MCF 10A (cell line): ENCODE measurements around the gene MAST2. TPM values are rescaled to one million over a fixed set of nuclear protein-coding genes. Genes with fewer than 3 reads are reported as not detected.

Experiments
- BruUV-seq: library from RNA; stranded (reverse); fragments of 400-500 nt; replicated peaks from 2 replicates; lab custom pipeline; 2021; lab: Mats Ljungman, UMichigan
- CTCF ChIA-PET: fragments of 300-600 bp; sonication (Branson Sonifier 250); formaldehyde crosslinking; extraction: SDS; loops from one replicate; lab custom pipeline; 2021; ENCODE audit warnings: antibody characterized with exemption, inconsistent platforms; lab: Yijun Ruan, JAX
- POLR2A ChIA-PET: fragments of 300-600, 350-650 bp; sonication (Branson Sonifier 250); formaldehyde crosslinking; extraction: SDS; loops from one replicate; lab custom pipeline; 2020; ENCODE audit warnings: antibody characterized with exemption, inconsistent platforms; lab: Yijun Ruan, JAX
- DNase-seq: peaks from one replicate; pipeline ENCODE4 v3.0.0-alpha.2; 2018; ENCODE audit not compliant: unreplicated experiment
- H3K27ac Mint-ChIP-seq: one replicate; pipeline ENCODE4 v1.8.0; 2022; ENCODE audit warnings: mild to moderate bottlenecking, low read depth, mixed read lengths; ENCODE audit not compliant: unreplicated experiment
- H3K27me3 Mint-ChIP-seq: one replicate; pipeline ENCODE4 v1.8.0; 2022; ENCODE audit warnings: mixed read lengths; ENCODE audit not compliant: insufficient read depth, unreplicated experiment
- H3K36me3 Mint-ChIP-seq: one replicate; pipeline ENCODE4 v1.8.0; 2022; ENCODE audit warnings: mild to moderate bottlenecking, moderate library complexity, mixed read lengths; ENCODE audit not compliant: insufficient read depth, unreplicated experiment
- H3K4me1 Mint-ChIP-seq: one replicate; pipeline ENCODE4 v1.8.0; 2022; ENCODE audit warnings: mixed read lengths; ENCODE audit not compliant: insufficient read depth, unreplicated experiment
- H3K4me3 Mint-ChIP-seq: one replicate; pipeline ENCODE4 v1.8.0; 2022; ENCODE audit warnings: mild to moderate bottlenecking, moderate library complexity, mixed read lengths; ENCODE audit not compliant: unreplicated experiment
- H3K9me3 Mint-ChIP-seq: one replicate; pipeline ENCODE4 v1.8.0; 2022; ENCODE audit warnings: mixed read lengths; ENCODE audit not compliant: unreplicated experiment
- intact Hi-C: fragments of 100-400 bp; cut with micrococcal nuclease; formaldehyde crosslinking; loops from 2 replicates; pipeline ENCODE4 v1.14.1; 2022
- total RNA-seq: library from RNA; stranded (reverse); gene quantifications from 2 replicates; pipeline ENCODE4 v1.2.3, GENCODE V29; 2022
- TF ChIP-seq, protein P1 (sequence below): fragments of 200-600 bp; IDR thresholded peaks from one replicate; pipeline ENCODE4 v1.8.0; 2022; ENCODE audit warnings: antibody characterized with exemption, mild to moderate bottlenecking; ENCODE audit not compliant: unreplicated experiment

The MAST2 gene
- total RNA-seq, 1 experiment from 2014 or later, result 33.3 TPM

DNA sequence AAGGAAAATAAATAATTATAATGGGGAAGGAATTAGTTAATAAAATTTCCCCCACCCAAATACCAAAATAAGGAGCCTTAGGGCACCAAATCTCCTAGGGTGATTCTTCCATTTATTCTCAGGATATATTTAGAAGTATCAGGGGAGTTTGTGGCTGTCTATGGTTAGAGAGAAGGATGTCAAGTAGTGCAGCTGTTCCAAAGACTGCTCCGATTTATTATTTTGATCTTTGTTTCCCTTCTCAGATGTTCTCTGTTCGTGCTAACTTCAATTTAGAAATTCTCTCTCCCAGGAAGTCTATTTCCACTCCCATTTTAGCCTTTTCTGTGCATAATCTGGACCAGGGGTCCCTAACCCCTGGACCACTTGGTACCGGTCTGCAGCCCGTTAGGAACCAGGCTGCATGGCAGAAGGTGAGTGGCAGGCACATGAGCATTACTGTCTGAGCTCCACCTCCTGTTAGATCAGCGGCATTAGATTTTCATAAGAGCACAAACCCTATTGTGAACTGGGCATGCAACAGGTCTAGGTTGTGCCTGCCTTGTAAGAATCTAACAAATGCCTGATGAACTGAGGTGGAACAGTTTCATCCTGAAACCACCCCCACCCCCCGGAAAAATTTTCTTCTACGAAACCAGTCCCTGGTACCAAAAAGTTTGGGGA is 9.3 kb upstream of the MAST2 start:
- no peak for DNase-seq
- no peaks in the 10 kb centered on the region for H3K36me3 Mint-ChIP-seq
- POLR2A ChIA-PET, result interaction anchor here (0.6 to 1.4 kb wide), 2 partner anchors 10 to 273 kb away, joined by 3 read pairs; no protein-coding TSS in a partner anchor
- H3K27me3 Mint-ChIP-seq, result no peaks in the 10 kb centered on the region
- no peak overlapping the region for H3K4me3 Mint-ChIP-seq
- H3K27ac Mint-ChIP-seq, result no peak overlapping the region
- no peaks in the 10 kb centered on the region for H3K4me1 Mint-ChIP-seq
- CTCF ChIA-PET, result no interaction called here
- no peaks in the 10 kb centered on the region for H3K9me3 Mint-ChIP-seq
- TF ChIP-seq, protein P1, sequence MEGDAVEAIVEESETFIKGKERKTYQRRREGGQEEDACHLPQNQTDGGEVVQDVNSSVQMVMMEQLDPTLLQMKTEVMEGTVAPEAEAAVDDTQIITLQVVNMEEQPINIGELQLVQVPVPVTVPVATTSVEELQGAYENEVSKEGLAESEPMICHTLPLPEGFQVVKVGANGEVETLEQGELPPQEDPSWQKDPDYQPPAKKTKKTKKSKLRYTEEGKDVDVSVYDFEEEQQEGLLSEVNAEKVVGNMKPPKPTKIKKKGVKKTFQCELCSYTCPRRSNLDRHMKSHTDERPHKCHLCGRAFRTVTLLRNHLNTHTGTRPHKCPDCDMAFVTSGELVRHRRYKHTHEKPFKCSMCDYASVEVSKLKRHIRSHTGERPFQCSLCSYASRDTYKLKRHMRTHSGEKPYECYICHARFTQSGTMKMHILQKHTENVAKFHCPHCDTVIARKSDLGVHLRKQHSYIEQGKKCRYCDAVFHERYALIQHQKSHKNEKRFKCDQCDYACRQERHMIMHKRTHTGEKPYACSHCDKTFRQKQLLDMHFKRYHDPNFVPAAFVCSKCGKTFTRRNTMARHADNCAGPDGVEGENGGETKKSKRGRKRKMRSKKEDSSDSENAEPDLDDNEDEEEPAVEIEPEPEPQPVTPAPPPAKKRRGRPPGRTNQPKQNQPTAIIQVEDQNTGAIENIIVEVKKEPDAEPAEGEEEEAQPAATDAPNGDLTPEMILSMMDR, result no peak
- no TSS peak for BruUV-seq
- intact Hi-C loops, result no loop called here

DNA sequence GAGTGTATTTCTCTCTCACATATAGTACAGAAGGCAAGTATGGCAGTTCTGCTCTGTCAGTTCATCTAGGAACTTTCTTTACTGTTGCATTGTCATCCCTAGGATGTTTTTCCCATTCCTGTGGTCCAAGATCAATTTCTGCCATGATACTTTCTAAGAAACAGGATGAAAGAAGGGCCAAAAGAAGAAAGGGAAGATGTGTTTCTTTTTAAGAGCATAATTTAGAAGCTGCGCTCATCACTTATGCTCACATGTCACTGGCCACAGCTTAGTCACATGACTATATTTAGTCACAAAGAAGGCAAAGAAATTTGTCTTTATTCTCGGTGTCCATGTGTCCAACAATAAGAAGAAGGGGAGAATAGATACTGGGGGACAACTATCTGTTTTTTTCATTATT is 7.0 kb upstream of the MAST2 start:
- Mint-ChIP-seq H3K4me1 (no peaks in the 10 kb centered on the region), H3K4me3 (no peak overlapping the region), H3K9me3 (no peaks in the 10 kb centered on the region), H3K36me3 (no peaks in the 10 kb centered on the region), H3K27me3 (no peaks in the 10 kb centered on the region), H3K27ac (no peak overlapping the region)
- no TSS peak for BruUV-seq
- ChIA-PET POLR2A (no interaction called here), CTCF (no interaction called here)
- TF ChIP-seq, protein P1, result no peak
- intact Hi-C loops, result no loop called here
- DNase-seq, result no peak

DNA sequence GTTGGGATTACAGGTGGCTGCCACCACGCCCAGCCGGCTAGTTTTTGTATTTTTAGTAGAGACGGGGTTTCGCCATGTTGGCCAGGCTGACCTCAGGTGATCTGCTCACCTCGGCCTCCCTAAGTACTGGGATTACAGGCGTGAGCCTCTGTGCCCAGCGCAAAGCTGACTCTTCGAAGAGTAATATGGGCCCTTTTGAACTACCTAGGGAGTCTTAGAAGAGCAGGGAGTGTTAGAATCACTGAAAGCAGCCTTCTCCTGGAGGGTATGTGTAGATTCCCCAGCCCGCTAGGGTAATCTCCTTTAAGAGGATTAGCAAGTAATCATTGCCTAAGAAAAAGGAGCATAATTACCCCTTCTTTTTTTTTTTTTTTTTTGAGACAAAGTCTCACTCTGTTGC is 6.5 kb upstream of the MAST2 start:
- intact Hi-C loops, result no loop called here
- no TSS peak for BruUV-seq
- Mint-ChIP-seq H3K4me1 (peaks cover 2% of the 10 kb centered on the region), H3K36me3 (peaks cover 3% of the 10 kb centered on the region), H3K9me3 (no peaks in the 10 kb centered on the region), H3K27me3 (no peaks in the 10 kb centered on the region), H3K4me3 (no peak overlapping the region), H3K27ac (no peak overlapping the region)
- ChIA-PET CTCF (no interaction called here), POLR2A (no interaction called here)
- no peak for DNase-seq
- TF ChIP-seq, protein P1, result no peak

- Mint-ChIP-seq H3K4me3 (no peak overlapping the region), H3K4me1 (peaks cover 29% of the 10 kb centered on the region), H3K27ac (peak overlapping the region; percentile 8), H3K27me3 (no peaks in the 10 kb centered on the region), H3K9me3 (no peaks in the 10 kb centered on the region), H3K36me3 (peaks cover 13% of the 10 kb centered on the region)
- BruUV-seq, result no TSS peak
- intact Hi-C loops, result no loop called here
- CTCF ChIA-PET, result no interaction called here
- TF ChIP-seq, protein P1, result no peak
- POLR2A ChIA-PET, result interaction anchor here (0.6 kb wide), 1 partner anchor 522 kb away, joined by 3 read pairs; no protein-coding TSS in a partner anchor
- DNase-seq, result no peak
These were observed 2.5 kb upstream of the MAST2 start for GRCh38 chr1:45800899-45801298.
